Right kidney (tissue), 1 donor: ENCODE data around the gene LRRC45.

ENCODE experiments used
- DNase-seq: peaks from one replicate; pipeline ENCODE4 v3.0.0-alpha.2; 2016

LRRC45 gene

GRCh38 chr17:81993729-81994592, 29.1 kb upstream of the LRRC45 start:
- peak; percentile 59 for DNase-seq

GRCh38 chr17:81994593-81995462, 28.3 kb upstream of the LRRC45 start:
- DNase-seq = peak; percentile 43

GRCh38 chr17:81995463-81996231, 27.5 kb upstream of the LRRC45 start:
- DNase-seq = peak; percentile 3

GRCh38 chr17:81996232-81996756, 26.8 kb upstream of the LRRC45 start:
- peak; percentile 12 for DNase-seq

GRCh38 chr17:81996757-81997441, 26.2 kb upstream of the LRRC45 start:
- no peak for DNase-seq

GRCh38 chr17:81998212-81998611, 24.9 kb upstream of the LRRC45 start:
- DNase-seq = no peak

- no peak for DNase-seq
These were observed 24.2 kb upstream of the LRRC45 start for GRCh38 chr17:81998691-81999438.

- DNase-seq = no peak
These were observed 23.5 kb upstream of the LRRC45 start for GRCh38 chr17:81999587-81999975.

- peak; percentile 70 for DNase-seq
These were observed 22.9 kb upstream of the LRRC45 start for GRCh38 chr17:81999976-82000802.

GRCh38 chr17:82000803-82001570, 22.1 kb upstream of the LRRC45 start:
- peak; percentile 67 for DNase-seq

GRCh38 chr17:82001571-82002056, 21.5 kb upstream of the LRRC45 start:
- DNase-seq = peak; percentile 27

GRCh38 chr17:82003411-82004381, 19.4 kb upstream of the LRRC45 start:
- peak; percentile 45 for DNase-seq

- DNase-seq = peak; percentile 4
These were observed 18.3 kb upstream of the LRRC45 start for GRCh38 chr17:82004517-82005455.

GRCh38 chr17:82005701-82006348, 17.3 kb upstream of the LRRC45 start:
- DNase-seq = no peak

- DNase-seq = peak; percentile 5
These were observed 16.5 kb upstream of the LRRC45 start for GRCh38 chr17:82006468-82007227.
